PFSK-1 (cell line): ENCODE data around the gene TEX53.

Source experiments
- POLR2AphosphoS5 ChIP-seq: IDR thresholded peaks from 2 replicates; pipeline ENCODE4 v1.6.1; 2012; ENCODE audit warnings: low read depth, mild to moderate bottlenecking, control low read depth, low read length, moderate library complexity
- TAF1 ChIP-seq: IDR thresholded peaks from 2 replicates; pipeline ENCODE4 v1.6.1; 2012; ENCODE audit warnings: low read length, control low read depth, borderline replicate concordance; ENCODE audit not compliant: insufficient read depth
- TF ChIP-seq, protein P1 (sequence below), 2 experiments: IDR thresholded peaks; 2 replicates each; pipeline versions ENCODE4 v1.6.1 to v1.8.0; 2011 to 2012; ENCODE audit warnings: low read depth in 2 of 2, low read length in 2 of 2, control low read depth in 1 of 2, inconsistent platforms in 1 of 2, mild to moderate bottlenecking in 1 of 2, moderate library complexity in 1 of 2; ENCODE audit not compliant: insufficient read depth in 1 of 2

DNA sequence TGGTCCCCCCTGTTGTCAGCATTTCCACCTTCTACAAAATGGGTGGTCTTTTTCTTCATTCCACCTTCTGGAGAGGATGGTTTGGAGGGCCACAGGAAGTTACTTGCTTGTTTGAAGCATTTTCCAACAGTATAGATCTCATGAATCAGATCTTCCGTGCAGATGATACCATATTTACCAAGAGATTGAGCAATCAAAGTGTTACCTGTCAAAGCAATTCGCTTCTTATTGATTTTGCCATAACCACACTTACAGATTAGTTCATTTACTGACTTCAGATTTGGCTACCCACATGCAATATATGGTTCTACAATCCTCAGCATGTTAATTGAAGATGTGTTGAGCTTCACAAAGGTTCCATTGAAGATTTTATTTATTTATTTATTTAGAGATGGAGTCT lies 38.3 kb upstream of the TEX53 start:
- no peak for TF ChIP-seq TAF1
- TF ChIP-seq POLR2AphosphoS5: no peak
- TF ChIP-seq, protein P1, sequence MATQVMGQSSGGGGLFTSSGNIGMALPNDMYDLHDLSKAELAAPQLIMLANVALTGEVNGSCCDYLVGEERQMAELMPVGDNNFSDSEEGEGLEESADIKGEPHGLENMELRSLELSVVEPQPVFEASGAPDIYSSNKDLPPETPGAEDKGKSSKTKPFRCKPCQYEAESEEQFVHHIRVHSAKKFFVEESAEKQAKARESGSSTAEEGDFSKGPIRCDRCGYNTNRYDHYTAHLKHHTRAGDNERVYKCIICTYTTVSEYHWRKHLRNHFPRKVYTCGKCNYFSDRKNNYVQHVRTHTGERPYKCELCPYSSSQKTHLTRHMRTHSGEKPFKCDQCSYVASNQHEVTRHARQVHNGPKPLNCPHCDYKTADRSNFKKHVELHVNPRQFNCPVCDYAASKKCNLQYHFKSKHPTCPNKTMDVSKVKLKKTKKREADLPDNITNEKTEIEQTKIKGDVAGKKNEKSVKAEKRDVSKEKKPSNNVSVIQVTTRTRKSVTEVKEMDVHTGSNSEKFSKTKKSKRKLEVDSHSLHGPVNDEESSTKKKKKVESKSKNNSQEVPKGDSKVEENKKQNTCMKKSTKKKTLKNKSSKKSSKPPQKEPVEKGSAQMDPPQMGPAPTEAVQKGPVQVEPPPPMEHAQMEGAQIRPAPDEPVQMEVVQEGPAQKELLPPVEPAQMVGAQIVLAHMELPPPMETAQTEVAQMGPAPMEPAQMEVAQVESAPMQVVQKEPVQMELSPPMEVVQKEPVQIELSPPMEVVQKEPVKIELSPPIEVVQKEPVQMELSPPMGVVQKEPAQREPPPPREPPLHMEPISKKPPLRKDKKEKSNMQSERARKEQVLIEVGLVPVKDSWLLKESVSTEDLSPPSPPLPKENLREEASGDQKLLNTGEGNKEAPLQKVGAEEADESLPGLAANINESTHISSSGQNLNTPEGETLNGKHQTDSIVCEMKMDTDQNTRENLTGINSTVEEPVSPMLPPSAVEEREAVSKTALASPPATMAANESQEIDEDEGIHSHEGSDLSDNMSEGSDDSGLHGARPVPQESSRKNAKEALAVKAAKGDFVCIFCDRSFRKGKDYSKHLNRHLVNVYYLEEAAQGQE (IDR thresholded peaks at IDR 0.05; ENCODE audit: insufficient read depth in 1 of 2, low read depth in 2 of 2, low read length in 2 of 2): no peak
